HepG2 (cell line): ENCODE data around the gene SNX21. TPM values are rescaled to one million over a fixed set of nuclear protein-coding genes. Genes with fewer than 3 reads are reported as not detected.
A peak's percentile ranks its signal among the peaks of the same experiment; 100 is the strongest.

Source experiments
- CAMTA2 ChIP-seq: sonication (generic); formaldehyde crosslinking; IDR thresholded peaks from 2 replicates; pipeline ENCODE4 v1.4.0; 2020; ENCODE audit warnings: mild to moderate bottlenecking, missing genetic modification reagents, borderline replicate concordance
- DNMT3B ChIP-seq: conservative IDR thresholded peaks from 2 replicates; pipeline ENCODE4 v1.6.1; 2016; ENCODE audit warnings: missing biosample characterization, control low read depth
- ETV6 ChIP-seq: sonication (generic); formaldehyde crosslinking; conservative IDR thresholded peaks from 2 replicates; pipeline ENCODE4 v1.4.0; 2020; ENCODE audit warnings: missing genetic modification reagents
- HIVEP1 ChIP-seq: sonication (generic); formaldehyde crosslinking; IDR thresholded peaks from 2 replicates; pipeline ENCODE4 v1.4.0; 2020; ENCODE audit warnings: mild to moderate bottlenecking, missing genetic modification reagents
- NKX3-1 ChIP-seq: sonication (generic); formaldehyde crosslinking; IDR thresholded peaks from 2 replicates; pipeline ENCODE4 v1.5.0; 2020; ENCODE audit warnings: missing genetic modification reagents
- PLRG1 ChIP-seq: fragments of 450-650 bp; conservative IDR thresholded peaks from 2 replicates; pipeline ENCODE4 v1.6.1; 2016
- RCOR2 ChIP-seq: IDR thresholded peaks from 2 replicates; pipeline ENCODE4 v1.6.1; 2016; ENCODE audit warnings: missing biosample characterization, missing genetic modification reagents
- RFXANK ChIP-seq: IDR thresholded peaks from 2 replicates; pipeline ENCODE4 v1.6.1; 2016
- SAP130 ChIP-seq: IDR thresholded peaks from 2 replicates; pipeline ENCODE4 v1.6.1; 2016; ENCODE audit warnings: low read depth
- SKI ChIP-seq: fragments of 450-650 bp; IDR thresholded peaks from one replicate; pipeline ENCODE4 v1.6.1; 2018; ENCODE audit warnings: mild to moderate bottlenecking; ENCODE audit not compliant: partially characterized antibody
- STAT5B ChIP-seq: sonication (generic); formaldehyde crosslinking; IDR thresholded peaks from 2 replicates; pipeline ENCODE4 v1.4.0; 2020; ENCODE audit warnings: missing genetic modification reagents
- THAP11 ChIP-seq: IDR thresholded peaks from 2 replicates; pipeline ENCODE4 v1.6.1; 2016; ENCODE audit warnings: missing biosample characterization, missing genetic modification reagents
- TSC22D2 ChIP-seq: sonication (generic); formaldehyde crosslinking; IDR thresholded peaks from 2 replicates; pipeline ENCODE4 v1.5.1; 2020; ENCODE audit warnings: missing genetic modification reagents, mild to moderate bottlenecking, borderline replicate concordance
- ZNF468 ChIP-seq: sonication (generic); formaldehyde crosslinking; IDR thresholded peaks from 2 replicates; pipeline ENCODE4 v1.8.0; 2022; ENCODE audit warnings: mild to moderate bottlenecking, moderate library complexity, missing genetic modification reagents
- ZNF556 ChIP-seq: sonication (generic); formaldehyde crosslinking; IDR thresholded peaks from 2 replicates; pipeline ENCODE4 v1.4.0; 2020; ENCODE audit warnings: mild to moderate bottlenecking, missing genetic modification reagents, borderline replicate concordance
- ZNF7 ChIP-seq: IDR thresholded peaks from 2 replicates; pipeline ENCODE4 v1.6.1; 2016; ENCODE audit warnings: missing biosample characterization, missing genetic modification reagents
- ZNF709 ChIP-seq: sonication (generic); formaldehyde crosslinking; IDR thresholded peaks from 2 replicates; pipeline ENCODE4 v1.5.0; 2020; ENCODE audit warnings: mild to moderate bottlenecking, missing genetic modification reagents
- ZNF780A ChIP-seq: sonication (generic); formaldehyde crosslinking; IDR thresholded peaks from 2 replicates; pipeline ENCODE4 v1.8.0; 2022; ENCODE audit warnings: mild to moderate bottlenecking, missing genetic modification reagents, moderate library complexity
- polyA plus RNA-seq, 8 experiments: library from polyadenylated mRNA; depleted of rRNA in 3 of 8; stranded (reverse) in 7 of 8; unstranded in 1 of 8; fragments of >200 nt; fragmentation: Illumina TruSeq in 4 of 8; extraction: Trizol in 4 of 8; gene quantifications; 2 replicates each; pipeline versions ENCODE4 v1.2.1 to v1.2.3, GENCODE V29; 2011 to 2016; ENCODE audit warnings: low read depth in 4 of 8, missing spikeins in 1 of 8, mixed read lengths in 1 of 8; ENCODE audit not compliant: insufficient read depth in 1 of 8
- total RNA-seq, 5 experiments: library from RNA; depleted of rRNA; stranded (reverse); fragments of >200 nt; fragmentation: Illumina TruSeq; extraction: Trizol; gene quantifications; 2 replicates each; pipeline ENCODE4 v1.2.3, GENCODE V29; 2016; ENCODE audit warnings: low read depth in 1 of 5
- TF ChIP-seq, protein P1 (sequence below): sonication (generic); formaldehyde crosslinking; IDR thresholded peaks from 2 replicates; pipeline ENCODE4 v1.4.0; 2020; ENCODE audit warnings: missing genetic modification reagents
- TF ChIP-seq, protein P2 (sequence below): sonication (generic); formaldehyde crosslinking; IDR thresholded peaks from 2 replicates; pipeline ENCODE4 v1.4.0; 2020; ENCODE audit warnings: missing genetic modification reagents, mild to moderate bottlenecking, borderline replicate concordance

SNX21 gene
- total and polyA plus RNA-seq, 2 of the 13 experiments (the other 11 are each of a cell fraction or from before 2014, with no cell fraction given), result 7.7 to 12.8 TPM

DNA sequence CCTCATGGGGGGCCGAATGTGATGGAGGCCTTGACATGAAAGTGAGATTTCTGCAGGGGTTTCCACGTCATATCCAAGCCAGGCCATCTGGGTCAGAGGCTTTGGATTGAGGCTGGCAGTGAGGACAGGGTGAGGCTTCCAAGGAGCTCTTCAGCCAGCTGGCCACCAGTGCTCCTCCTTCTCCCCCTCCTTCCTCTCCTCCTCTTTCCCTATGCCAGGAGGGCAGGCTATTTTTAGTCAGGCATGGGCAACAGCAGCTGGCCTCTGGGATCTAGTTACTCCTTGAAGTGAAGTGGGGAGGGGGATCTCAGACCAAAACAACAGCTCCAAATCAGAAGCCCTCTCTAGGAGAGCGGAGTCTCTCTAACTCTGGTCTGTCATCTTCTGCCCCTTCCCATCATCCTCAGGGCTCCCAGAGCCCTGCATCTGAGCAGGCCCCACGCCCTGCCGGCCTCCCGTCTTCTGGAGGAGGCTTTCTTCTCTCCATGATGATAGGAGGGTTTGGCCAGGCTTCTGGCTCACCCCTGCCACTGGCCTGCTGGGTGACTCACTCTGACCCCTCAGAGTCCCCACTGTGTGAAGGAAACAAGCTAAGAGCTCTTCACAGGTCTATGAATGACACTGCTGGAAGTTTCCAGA is 7.1 kb upstream of the SNX21 start (continued):
- TF ChIP-seq, protein P1, sequence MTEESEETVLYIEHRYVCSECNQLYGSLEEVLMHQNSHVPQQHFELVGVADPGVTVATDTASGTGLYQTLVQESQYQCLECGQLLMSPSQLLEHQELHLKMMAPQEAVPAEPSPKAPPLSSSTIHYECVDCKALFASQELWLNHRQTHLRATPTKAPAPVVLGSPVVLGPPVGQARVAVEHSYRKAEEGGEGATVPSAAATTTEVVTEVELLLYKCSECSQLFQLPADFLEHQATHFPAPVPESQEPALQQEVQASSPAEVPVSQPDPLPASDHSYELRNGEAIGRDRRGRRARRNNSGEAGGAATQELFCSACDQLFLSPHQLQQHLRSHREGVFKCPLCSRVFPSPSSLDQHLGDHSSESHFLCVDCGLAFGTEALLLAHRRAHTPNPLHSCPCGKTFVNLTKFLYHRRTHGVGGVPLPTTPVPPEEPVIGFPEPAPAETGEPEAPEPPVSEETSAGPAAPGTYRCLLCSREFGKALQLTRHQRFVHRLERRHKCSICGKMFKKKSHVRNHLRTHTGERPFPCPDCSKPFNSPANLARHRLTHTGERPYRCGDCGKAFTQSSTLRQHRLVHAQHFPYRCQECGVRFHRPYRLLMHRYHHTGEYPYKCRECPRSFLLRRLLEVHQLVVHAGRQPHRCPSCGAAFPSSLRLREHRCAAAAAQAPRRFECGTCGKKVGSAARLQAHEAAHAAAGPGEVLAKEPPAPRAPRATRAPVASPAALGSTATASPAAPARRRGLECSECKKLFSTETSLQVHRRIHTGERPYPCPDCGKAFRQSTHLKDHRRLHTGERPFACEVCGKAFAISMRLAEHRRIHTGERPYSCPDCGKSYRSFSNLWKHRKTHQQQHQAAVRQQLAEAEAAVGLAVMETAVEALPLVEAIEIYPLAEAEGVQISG (CRISPR knock-in tag), result 0 out of 2 replicates have a peak, but pooled peaks have one; percentile 35
- no peak for TF ChIP-seq RFXANK (CRISPR knock-in tag)
- no peak for TF ChIP-seq NKX3-1 (CRISPR knock-in tag)
- TF ChIP-seq CAMTA2, result no peak
- TF ChIP-seq, protein P2, sequence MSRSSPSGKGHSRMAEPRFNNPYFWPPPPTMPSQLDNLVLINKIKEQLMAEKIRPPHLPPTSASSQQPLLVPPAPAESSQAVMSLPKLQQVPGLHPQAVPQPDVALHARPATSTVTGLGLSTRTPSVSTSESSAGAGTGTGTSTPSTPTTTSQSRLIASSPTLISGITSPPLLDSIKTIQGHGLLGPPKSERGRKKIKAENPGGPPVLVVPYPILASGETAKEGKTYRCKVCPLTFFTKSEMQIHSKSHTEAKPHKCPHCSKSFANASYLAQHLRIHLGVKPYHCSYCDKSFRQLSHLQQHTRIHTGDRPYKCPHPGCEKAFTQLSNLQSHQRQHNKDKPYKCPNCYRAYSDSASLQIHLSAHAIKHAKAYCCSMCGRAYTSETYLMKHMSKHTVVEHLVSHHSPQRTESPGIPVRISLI (CRISPR knock-in tag), result no peak
- TF ChIP-seq ZNF780A (CRISPR knock-in tag), result no peak
- TF ChIP-seq ZNF468, result no peak
- no peak for TF ChIP-seq ZNF7 (CRISPR knock-in tag)
- TF ChIP-seq THAP11 (CRISPR knock-in tag), result peak; percentile 18; the same call in 1 of the 2 replicates
- TF ChIP-seq STAT5B, result no peak
- TF ChIP-seq RCOR2 (CRISPR knock-in tag), result no peak
- no peak for TF ChIP-seq SKI
- no peak for TF ChIP-seq HIVEP1 (CRISPR knock-in tag)
- TF ChIP-seq ETV6 (CRISPR knock-in tag), result no peak
- 0 out of 2 replicates have a peak, but pooled peaks have one; percentile 40 for TF ChIP-seq DNMT3B (CRISPR knock-in tag)
- TF ChIP-seq ZNF709 (CRISPR knock-in tag), result no peak
- TF ChIP-seq TSC22D2 (CRISPR knock-in tag), result 0 out of 2 replicates have a peak, but pooled peaks have one; percentile 39
- TF ChIP-seq SAP130 (CRISPR knock-in tag), result 0 out of 2 replicates have a peak, but pooled peaks have one; percentile 35
- TF ChIP-seq PLRG1, result no peak
- TF ChIP-seq ZNF556, result no peak
